GM19438 (cell line): ENCODE results near the gene LRRC74B.
"Not testable (repeated sequence)": the region's sequence is repeated elsewhere in the genome, so short reads cannot be mapped to it uniquely, and the experiment has no call there.

Experiments
- ATAC-seq: cut with Tn5 transposase; IDR thresholded peaks from one replicate; pipeline ENCODE4 v1.9.1; 2021; ENCODE audit warnings: low read depth; ENCODE audit not compliant: unreplicated experiment

LRRC74B gene

DNA sequence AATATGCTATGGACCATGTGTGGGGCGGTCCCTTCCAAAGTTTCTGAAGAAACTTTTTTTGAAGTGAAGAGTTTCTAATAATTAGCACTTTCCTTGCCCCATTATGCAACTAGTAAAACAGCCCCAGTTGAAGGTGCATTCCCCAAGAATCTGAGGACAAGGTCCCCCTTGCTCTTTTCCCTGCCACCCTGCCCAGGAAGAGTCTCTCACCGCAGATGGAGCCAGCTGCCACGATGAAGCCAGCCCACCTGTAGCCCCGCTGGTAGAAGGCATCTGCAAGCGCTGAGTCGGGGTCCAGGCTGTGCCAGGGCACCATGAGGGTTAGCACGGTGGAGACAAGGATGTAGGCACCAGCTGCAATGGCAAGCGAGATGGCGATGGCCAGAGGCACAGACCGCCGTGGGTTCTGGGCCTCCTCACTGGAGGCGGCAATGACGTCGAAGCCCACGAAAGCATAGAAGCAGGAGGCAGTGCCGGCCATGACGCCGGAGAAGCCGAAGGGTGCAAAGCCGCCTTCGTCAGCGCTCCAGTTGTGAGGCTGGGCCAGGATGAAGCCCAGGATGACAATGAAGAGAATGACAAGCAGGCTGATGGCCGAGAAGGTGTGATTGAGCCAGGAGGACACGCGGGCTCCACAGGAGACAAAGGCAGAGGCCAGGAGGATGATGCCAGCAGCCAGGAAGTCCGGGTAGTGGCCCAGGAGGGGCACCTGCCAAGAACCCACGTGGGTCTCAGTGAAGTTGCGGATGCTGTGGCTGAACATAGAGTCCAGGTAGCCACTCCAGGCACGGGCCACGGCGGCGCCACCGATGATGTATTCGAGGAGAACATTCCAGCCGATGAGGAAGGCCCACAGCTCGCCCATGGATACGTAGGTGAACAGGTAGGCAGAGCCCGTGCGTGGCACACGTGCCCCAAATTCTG, 14.9 kb upstream of the LRRC74B start:
- no peak for ATAC-seq

DNA sequence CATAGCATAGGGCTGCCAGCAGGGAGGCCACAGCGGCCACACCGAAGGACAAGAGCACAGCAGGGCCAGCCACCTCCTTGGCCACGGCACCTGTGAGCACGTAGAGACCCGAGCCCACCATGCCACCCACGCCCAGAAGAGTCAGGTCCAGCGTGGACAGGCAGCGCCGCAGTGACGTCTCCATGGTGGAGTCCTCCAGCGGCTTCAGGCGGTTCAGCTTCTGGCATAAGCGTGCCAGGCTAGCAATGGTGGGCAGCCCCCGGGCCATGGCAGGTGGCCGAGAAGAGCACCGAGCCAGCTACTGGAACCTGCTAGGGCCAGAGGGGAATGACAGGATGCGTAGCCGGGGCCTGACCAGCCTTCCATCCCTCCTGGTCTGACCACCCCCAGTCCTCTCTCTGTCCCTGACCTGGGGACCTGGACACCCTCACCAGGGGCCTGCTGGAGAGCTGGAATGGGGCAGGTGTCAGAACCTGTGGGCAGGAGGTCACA, 14.2 kb upstream of the LRRC74B start:
- no peak for ATAC-seq

DNA sequence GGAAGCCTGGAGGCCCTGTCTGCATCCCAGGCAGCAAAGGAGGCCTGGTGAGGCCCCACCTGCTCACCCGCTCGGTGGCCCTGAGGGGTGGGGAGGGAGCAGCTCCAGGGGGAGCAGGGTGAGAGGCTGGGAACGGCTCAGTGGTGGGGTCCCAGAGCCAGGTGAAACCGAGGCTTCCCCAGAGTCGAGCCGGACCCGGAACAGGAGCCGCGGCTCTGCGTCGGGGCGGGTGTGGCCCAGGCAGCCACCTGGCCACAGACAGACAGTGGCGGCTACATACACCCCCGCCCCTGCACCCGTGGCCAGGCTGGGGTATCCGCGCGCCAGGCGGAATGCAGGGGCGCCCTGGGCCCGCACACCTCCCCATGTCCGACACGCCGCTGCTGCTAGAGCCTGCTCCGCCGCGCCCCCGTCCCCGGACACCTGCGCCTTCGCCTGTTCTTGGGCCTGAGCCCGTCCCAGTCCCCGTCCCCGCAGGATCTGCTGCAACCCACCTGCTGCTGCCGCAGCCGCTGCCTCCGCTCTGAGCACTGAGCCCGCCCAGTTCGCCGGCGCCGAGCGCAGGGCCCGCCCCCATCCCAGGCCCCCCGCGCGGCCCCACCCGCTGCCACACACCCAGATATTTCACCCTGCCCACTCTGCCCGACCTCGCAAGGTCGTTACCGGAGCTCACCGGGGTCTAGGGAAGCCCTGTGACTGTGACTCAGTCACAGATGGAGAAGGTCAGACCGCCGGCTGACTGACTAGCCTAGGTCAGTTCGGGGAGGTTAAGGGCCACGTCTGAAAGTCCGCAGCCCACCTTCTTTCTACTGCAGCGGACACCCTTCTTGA, 13.5 kb upstream of the LRRC74B start, which contains the start of gene SLC7A4:
Gene SLC7A4, minus strand, starts transcription at position 525 of the 831 bp plus-strand sequence. CDS start 749 bp downstream, outside the sequence.
- no peak for ATAC-seq

- no peak for ATAC-seq
These were observed 12.7 kb upstream of the LRRC74B start for GRCh38 chr22:21032868-21033688.

GRCh38 chr22:21033895-21034294, 11.9 kb upstream of the LRRC74B start:
- ATAC-seq: no peak

DNA sequence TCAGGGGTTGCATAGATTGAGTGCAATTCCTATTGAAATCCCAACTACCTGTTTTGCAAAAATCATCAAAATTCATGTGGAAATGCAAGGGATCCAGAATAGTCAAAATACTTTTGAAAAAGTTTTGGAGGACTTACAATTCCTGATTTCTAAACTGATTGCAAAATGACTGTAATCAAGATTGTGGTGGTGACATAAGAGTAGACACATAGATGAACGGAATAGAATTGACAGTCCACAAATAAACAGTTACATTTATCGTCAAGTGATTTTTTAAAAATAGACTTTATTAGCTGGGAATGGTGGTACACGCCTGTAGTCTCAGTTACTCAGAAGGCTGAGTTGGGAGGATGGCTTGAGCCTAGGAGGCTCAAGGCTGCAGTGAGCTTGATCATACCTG, 10.8 kb upstream of the LRRC74B start:
- no peak for ATAC-seq

DNA sequence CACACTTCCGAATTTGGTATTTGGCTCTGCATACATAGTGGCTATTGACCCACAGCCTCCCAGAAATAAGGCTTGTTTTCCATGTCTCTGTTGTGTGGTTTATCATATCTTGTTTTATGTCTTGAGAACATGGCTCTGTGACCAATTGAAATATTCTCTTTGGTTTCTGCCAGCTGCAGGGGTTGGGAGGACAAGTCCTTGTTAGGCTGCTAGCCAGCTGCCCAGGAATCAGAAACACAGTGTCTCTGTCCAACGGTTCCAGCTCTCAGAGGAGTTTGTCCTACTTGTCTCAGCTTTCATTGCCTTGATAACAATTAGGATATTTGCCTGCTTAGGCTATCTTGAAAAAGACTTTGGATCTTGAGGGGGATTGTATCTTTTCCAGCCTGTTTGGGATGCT, 7.3 kb upstream of the LRRC74B start:
- ATAC-seq: no peak

- not testable (repeated sequence) for ATAC-seq
These were observed 6.6 kb upstream of the LRRC74B start for GRCh38 chr22:21039158-21039557.

DNA sequence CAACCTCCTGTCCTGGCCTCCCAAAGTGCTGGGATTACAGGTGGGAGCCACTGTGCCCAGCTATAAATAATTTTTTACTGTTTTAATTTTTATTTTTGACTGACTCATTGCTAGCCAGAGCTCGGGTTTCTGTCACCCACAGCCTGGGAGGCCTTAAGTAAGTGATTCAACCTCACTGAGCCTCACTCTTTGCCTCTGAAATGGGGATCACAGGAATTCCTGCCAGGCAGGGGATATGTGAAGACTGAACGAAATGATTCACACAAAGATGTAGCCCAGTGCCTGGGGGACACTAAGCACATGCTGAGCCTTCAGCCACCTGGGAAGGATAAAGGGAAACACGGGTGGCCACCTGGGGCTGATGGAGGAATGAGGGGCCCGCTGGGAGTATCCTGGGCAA, 3.8 kb upstream of the LRRC74B start:
- ATAC-seq: no peak

DNA sequence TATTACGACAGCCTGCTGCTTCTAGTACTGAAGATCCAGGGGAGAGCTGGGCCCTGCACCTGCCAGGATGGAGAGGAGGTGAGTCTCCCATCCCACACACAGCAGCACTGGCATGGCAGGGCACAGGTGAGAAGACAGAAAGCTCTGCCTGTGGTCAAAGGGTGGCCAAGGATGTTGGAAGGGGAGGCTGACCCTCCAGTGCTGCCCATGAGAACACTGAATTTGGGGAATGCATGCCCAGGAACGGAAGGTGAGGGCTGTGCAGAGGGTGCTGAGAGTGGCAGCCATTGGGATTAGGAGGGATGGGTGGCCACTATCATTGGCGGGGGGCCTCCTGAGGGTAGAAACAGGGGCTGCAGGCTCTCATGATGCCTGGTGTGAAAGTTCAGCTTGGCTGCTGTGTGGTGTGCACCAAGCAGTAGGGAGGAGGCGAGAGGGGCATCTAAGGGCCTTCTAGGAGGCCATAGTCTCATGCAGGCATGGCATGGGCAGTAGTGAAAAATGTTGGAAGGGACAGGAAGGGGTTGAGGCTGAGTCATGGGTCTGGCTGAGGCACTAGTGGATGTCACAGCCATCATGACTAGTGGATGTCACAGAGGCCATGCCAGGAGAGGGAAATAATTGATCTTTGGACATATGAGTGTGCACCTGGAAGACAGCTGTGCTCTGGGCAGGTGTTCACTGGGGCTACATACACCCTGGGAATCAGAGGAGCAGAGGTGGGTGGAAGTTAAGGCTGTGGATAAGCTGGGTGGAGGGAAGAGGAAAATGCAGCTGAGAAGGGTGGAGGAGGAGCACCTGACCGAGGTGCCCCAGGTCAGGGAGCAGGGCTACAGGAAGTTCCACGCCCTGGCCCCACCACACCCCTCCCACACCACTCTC, 2.5 kb upstream of the LRRC74B start:
- ATAC-seq: no peak

DNA sequence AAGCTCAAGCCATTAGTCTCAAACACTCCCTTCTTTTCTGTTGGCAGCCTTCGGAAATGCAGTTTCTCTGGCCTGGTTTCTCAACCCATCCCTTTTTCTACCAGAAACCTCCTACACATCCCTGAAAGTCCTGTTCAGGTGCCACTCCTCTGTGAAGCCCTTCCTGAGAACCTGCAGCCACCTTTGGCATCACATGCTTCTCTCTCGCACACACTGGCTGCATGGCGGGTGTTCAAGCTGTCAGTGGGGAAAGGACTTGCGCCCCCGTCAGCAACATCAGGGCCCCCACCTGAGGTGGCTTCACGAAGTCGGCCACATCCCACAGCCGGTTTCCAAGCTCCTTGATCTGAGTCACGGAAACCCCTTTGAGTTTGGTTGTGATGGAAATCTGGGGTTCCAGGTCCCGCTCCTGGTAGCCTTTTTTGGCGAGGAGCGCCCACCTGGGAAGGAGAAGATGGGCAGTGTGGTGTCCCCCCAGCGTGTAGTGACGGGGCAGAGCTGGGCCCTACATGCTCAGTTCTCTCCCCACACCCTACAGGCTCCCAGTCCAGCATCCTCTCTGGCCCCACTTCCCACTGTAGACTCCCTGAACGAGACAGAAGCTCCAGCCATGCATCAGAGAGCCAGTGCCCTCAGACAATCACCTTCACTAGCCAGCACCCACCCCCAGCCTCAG, 1.7 kb upstream of the LRRC74B start:
- no peak for ATAC-seq

DNA sequence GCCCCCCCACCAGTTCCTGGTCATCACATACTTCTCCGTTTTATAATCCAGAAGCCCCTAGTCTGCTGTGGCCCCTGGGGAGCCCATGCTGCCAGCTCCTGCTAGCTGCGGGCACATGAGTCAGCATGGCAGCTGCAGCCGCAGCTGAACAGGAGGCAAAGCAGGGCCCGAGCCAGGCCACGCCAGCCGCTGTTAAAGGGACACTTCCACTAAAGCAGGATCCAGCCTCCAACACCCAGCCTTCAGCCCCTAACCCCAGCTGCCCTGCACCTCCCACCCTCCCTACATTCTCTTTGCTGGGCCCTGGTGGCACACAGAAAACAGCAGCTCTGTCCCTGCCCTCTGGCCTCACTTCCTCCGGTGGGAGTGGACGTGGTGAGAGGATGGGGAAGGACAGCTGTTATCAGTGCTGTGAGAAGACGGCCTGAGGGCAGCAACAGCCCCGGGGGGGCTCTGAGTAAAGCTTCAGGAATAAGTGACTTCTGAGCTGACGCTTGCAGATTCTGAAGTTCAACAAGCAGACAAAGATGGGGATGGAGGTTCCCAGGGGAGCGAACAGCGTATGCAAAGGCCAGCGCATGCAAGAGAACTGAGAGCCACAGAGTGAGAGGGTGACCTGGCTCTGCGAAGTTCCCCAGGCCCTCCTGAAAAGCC, 688 bp upstream of the LRRC74B start:
- no peak for ATAC-seq

GRCh38 chr22:21047035-21047661, 1.4 kb downstream of the LRRC74B start:
- no peak for ATAC-seq

DNA sequence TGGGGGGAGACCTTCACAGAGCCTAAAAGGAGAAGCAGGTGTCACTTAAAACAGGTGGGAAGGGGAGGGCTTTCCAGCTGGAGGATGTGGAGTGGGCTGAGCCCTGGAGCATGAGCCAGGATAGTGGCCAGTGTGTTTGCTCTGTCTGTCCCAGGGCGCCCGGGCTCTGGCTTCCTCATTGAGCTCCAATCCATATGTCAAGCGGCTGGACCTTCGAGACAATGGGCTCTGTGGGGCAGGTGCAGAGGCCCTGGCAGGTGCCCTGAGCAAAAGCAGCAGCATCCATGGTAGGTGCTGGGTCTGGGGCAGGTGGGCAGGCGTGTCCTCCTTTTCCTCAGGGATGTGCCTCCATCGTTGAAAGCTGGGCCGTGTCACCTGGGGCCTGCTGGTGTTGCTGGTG, 2.0 kb downstream of the LRRC74B start:
- ATAC-seq: no peak

DNA sequence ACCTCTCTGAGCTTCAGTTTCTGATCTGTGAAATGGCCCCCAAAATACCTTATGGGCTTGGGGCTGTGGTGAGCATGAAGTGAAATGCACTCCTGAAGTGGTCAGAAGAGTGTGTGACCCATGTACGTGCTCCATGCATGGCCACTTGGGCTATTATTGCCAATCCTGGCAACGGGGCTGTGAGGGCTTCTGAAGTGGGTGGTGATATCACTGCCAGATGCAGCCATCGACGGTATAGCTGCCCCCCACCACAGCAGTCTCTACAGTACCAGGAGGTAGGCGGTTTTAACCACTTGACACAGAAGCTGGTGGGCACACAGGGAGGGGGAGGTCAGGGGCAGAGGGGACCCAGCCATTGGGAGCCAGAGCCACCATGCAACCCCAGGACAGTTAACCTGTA, 2.7 kb downstream of the LRRC74B start:
- ATAC-seq: not testable (repeated sequence)

GRCh38 chr22:21048965-21049364, 3.2 kb downstream of the LRRC74B start:
- ATAC-seq: not testable (repeated sequence)

DNA sequence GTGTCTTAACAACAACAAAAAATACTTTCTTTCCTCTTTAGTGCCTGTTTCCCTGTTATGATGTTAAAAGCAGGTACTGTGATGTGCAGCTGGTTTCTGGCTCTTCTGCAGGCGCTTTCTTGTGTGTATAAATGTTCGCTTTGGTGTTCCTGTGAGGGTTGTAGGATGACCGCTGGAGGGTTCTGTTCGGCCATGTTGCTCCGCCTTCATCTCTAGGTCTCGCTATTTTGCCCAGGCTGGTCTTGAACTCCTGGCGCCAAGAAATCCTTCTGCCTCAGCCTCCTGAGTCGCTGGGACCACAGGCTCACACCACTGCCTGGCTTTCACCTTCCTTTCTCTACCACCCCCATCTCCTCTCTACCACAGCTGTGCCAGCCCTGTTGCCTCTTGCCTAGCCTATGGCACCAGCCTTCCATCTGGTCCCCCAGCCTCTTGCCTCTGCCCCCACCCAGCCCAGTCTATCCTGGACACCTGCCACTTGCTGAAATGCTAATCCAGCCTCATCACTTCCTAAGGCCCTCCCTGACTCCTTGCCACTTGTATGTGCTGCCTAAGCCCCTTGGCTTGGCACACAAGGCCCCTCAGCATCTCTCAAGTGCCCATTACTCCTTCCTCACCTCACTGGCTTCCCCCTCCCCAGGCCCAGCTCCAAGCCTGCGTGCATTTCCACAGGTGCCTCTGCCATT, 5.5 kb downstream of the LRRC74B start:
- no peak for ATAC-seq
